ENCODE data around the gene TMTC4.

The TMTC4 gene

DNA sequence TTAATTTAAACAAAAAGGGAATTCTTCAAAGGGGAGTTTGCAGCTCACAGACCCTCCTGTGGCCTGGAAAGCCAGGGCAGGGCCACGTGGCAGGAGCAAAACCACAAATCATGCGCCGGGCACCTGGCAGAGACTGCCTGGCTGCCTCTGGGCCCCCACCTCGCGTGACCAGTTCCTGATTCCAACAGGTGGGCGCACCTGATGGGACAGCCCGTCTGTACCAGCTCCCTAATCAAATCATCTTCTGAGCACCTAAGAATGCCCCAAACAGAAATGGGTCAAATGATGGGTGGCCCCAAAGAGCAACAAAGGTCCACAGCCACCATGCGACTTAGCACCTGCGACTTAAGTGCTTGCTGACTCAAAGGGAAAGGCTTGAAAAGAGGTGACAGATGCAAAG lies 9.2 kb downstream of the TMTC4 start:
- DNase-seq: no peak

DNA sequence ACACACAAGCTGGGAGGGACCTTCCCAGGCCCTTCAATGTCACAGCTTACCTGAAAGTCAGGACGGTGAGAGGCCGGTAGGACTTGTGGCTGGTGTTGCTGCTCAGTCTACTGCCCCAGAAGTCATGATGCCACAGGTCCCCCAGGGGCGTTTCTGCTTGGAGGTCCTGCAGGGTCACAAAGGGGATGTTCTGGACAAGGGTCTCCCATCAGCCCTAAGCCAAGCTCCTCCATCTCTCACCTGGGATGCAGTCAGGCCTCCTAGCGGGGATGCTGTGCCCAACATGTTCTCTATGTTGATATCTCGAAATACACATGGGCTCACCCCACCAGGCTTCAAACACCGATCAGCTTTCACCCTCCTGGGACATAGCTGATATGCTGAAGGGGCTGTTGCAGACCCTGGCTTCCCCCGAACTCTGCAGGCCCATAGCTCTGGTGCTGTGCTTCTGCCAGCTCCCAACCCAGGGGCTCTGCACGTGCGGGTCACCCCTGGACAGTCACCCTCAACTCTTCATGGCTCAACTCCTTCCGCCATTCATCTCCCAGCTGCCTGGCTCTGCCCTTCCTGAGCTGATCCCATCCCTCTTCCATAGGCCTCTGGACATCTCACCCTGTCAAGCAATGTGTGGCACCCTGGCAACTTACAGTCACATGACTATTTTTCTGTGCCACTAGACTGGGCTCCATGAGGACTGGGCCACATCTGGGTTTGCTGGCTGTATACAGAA lies 10.3 kb downstream of the TMTC4 start:
- no peak for DNase-seq

DNA sequence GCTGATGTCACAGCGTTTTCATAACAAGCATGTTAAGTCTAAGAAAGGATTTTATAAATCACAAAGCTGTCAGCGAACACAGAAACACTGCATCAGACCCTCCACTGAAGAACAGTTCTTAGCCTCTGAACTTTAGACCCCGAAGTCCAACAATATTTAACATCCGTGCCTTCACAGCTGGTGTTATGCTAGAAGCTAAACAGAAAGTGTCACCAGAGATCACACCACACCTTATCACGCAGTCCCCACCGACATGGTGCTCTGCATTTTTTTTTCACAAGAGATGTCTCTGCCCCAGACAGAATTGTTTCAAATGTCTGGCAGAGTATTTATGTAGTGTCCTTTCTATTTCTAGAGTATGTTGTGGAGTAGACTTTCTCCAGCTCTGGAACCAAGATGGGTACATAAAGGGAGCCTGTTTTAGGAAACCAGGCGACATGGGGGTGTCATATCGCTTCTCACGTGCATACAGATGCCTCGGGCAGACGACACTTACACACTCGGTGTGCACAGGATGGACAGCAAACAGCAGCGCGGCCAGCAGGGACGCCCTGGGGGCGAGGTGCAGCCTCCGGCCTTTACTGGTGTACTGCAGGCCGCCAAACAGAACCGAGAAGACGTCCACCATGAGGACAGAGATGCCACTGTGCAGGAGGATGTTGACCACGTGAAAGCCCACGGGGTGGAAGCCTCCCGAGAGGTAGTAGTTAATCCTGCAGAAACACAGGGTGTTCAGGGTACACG lies 12.0 kb downstream of the TMTC4 start:
- DNase-seq: no peak

DNA sequence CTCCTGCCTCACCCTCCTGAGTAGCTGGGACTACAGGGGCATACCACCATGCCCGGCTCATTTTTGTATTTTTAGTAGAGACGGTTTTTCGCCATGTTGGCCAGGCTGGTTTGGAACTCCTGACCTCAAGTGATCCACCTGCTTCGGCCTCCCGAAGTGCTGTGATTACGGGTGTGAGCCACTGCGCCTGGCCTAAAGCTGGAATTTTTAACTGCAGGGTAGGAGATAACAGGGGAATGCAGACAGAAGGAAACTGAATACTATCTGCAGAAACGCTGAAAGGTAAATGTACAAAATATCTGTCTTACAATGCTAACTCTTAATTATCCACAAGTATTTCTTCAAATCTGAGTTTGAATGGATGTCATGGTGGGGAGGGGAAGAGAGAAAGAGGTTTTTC lies 13.8 kb downstream of the TMTC4 start:
- DNase-seq: no peak

DNA sequence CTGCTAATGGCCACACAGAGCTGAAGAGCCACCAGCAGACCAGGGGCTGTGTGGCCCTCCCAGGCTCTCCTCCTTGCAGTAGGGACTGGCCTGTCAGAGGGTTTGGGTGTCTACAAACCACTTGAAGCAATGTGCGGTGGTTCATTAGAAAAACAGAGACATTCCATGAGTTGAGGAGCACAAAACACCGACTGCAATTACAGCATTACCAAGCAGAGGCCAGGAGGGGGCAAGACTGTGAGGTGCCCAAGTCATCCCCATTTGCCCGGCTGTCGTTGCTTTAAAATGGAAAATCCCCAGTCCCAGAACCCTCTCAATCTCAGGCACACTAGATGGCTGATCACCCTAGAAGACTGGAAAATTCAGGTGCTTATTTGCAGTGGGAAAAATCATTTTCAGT lies 15.0 kb downstream of the TMTC4 start:
- no peak for DNase-seq

DNA sequence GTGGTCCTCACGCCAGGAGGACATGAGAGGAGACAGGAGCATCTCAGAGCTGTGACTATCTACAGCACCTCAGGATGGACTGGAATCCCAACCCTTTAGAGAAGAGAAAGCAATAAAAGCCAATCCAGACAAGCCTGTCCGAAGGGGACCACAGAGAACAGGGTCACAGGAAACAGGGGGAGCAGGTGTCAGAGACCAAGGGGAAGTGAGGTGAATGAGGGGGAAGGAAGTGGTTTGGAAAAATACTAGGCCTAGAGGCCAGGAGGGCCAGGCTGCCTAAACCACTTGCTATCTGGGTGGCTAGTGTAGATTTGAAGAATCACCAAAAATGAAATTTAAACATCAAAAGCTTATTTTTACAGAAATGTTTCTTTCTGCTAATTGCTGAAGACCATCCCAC lies 16.2 kb downstream of the TMTC4 start:
- no peak for DNase-seq

DNA sequence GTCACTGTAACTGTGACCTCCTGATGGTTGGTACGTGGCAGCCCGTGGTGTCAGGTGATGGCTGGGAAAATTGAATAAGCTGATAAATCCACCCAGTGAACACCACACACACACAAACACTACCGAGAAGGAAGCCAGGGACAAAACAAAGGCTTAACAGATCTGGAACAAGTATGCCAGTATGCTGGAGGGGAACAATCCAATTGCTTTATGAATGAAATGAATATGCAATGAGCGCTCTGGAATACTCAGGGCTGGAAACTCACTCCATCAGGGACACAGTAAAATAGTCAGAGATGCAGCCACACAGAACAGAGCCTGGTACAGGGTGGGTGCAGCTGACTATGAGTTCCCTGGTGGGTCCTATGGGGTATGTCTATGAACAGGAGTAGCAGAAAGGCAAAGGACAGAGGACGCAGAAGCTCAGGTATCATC lies 16.7 kb downstream of the TMTC4 start:
- DNase-seq: no peak

DNA sequence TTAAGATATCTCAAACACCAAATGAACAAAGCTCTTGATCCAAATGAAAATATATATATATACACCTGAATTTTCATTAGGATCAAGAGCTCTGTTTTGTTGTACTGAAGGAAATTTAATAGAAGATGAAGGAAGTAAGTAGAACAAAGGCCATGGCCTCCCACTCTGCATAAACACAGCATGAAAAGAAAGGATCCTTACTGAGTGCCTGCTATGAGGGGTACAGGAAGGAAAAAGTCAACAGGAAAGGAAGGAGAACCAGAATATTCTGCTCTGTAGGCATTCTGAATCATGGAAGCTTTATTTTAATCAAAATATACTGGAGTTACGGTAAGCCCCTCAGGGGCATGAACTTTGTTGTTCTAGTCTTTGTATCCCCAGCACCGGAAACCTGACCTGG lies 22.1 kb downstream of the TMTC4 start:
- no peak for DNase-seq

DNA sequence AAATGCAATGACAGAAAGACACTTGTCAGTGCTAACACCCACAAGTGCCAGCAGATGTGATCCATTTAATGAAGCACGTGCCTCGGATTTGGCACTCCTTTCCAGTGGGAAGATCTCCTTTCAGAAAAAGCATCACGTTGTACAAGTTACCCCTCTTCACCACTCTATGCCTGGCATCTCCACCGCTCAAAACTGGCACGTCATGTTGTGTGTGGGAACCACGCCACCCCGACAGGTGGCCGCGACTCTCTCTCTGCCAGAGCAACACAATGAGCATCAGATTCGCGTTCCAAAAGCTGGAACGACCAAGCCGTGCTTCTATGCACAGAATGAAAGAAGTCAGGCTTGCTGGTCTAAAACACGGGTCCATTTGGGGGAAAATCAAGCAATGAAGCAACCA lies 24.3 kb downstream of the TMTC4 start:
- no peak for DNase-seq

DNA sequence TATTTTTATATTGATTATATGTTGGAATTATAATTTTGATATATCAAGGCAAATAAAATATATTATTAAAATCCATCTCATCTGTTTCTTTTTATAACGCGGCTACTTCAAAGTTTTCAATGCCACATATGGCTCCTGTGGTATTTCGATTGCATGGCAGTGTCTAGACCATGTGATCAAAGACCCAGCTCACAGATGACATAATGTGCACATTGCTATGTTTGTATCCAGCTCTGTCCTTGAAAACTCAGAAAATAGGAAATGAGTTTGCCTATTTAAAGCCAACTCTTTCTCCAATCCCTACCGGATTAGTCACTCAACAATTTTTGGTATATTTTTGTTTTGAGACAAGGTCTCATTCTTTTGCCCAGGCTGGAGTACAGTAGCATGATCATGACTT lies 26.2 kb downstream of the TMTC4 start:
- no peak for DNase-seq

DNA sequence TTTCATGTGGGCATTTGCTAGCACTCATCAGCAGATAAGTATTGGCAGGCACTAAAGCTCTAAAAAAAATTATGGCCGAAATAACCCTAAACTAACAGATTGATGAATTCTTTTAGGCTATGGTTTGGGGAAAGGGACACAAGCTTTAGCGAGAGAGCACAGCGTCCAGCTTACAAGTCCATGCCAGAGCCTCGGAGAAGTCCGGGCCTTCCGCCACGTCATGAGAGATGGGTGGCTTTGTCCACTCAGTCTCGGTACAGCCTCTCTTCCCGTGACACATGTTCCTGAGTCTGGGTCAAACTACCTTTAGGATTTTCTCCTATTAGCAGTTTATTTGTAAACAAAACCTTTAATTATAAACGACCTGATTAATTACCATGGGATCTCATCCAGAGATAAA lies 27.7 kb downstream of the TMTC4 start:
- no peak for DNase-seq

DNA sequence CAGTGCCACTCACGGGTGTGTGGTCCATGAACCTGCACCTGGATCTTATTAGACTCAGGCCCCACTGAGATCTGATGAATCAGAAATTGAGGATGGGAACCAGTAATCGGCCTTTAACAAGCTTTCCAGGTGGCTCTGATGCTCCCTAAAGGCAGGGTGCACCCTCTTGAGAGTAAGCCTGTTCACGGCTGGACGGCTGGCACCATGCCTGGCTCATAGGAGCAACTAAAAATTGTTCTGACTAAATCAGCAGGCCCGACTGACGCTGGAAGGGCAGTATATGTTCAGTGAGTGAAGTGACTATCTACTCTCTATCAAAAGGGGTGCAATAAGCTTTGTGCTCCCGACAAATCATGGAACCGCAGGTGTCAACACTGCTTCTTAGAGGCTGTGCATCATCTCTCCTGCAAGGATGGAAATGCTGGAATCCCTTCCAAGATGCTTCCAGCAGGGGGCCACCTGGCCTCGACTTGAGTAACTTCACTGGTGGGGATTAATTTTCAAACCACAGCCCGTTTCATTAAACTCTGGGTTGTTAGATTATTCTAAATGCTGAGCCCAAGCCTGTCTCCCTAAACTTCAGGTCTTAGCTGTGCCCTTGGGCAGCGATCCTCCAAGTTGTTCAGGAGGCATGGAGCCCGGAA lies 28.4 kb downstream of the TMTC4 start:
- peak; percentile 49 for DNase-seq

DNA sequence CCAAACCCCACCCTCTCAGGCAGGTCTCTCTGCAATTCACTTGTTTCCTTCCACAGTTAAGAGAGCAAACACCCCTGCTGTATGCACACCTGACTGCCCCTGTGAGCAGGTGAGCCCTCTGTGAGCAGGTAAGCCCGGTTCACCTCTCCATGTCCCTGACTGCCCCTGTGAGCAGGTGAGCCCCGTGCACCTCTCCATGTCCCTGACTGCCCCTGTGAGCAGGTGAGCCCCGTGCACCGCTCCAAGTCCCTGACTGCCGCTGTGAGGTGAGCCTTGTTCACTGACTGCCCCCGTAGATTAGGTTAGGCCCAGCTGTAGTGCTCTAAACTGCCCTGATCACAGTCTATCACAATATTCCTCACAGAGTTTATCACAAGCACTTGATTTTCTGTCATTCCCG lies 29.2 kb downstream of the TMTC4 start:
- DNase-seq: peak; percentile 98

DNA sequence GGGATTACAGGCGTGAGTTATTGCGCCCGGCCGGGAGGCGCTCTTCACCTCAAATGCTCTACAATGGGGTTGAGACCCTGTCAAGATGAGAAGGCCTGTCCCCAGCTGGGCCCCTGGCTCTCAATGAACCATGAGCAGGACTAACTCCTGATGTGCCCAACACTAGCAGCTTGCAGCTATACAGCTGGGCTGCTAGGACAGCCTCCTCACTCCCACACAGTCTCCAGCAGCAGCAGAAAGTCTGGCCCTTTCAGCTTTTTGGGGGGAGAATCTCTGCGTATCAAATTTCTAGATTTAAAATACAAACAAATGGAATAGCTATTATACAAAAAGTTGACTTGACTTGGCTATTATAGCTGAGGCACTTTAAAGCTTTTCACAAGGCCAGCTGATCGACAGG lies 30.2 kb downstream of the TMTC4 start:
- no peak for DNase-seq

DNA sequence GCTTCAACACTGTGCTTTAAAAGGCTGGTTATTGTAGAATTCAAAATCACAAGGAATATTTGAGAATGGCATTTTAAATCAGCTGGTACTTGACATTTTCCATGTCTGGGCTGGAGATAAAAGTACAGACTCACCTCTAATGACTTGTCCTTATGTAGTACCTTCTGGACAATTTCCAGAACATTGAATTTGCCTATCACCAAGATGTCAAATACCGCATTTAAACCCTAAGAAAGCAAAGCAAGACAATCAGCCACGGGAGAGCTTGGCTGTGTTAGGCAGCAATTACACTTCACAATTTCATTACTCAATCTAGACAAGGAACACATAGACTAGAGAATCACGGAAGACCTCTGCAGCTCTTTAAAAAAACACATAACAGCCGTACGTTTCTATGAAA lies 36.8 kb downstream of the TMTC4 start:
- DNase-seq: no peak

DNA sequence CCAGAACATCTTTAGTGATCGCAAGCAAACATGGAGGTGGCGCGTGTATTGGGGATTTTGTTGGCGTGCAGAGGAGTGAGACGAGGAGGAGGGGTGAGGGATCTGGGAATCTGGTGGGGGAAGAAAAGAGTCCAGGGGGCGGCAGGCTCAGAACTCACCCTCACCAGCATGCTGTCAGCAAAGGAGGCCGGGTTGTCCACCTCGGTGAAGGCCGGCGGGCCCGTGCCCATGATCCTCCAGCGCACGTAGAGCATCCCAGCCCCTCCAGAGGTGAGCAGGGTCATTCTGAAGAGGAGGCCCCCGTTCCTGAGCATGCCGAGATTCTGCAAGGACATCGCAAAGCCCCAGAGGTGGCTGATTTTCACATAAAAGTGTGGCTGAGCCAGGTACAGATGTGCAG lies 37.2 kb downstream of the TMTC4 start:
- no peak for DNase-seq

DNA sequence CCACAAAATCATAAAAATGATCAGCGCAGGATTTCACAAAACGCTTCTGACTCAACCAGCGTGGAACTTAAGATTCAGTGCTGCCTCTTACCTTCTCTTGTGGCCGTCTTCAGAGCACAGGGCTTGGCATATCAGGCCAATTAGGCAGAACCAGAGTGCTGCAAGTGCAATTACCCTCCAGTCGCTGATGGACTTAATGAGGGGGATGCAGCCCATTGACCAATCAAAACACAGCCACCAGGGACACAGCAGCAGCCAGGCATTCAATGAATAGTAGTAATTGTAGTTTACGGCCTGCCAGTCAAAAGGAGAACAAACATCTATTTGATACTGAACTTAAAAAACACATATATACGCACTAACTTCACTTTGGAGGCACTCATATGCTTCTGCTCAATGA lies 38.2 kb downstream of the TMTC4 start:
- peak; percentile 48 for DNase-seq

DNA sequence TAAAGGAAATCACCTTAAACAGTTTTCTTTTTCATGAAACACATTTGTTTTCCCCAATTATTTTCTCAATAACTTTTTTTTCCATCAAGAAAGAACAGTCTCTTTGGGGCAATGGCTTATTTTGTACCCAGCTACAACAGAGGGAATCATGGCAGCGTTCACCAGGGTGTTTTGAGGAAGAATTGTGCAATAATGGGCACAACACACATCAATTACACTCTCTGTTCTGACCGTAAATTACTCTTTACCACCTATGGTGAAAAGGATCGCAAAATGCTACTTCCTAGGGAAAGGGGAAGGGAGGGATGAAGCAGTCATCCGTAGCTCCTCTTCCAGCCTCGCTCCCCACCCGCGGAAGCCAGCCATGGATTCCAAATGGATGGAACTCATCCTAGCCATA lies 38.6 kb downstream of the TMTC4 start:
- DNase-seq: no peak

DNA sequence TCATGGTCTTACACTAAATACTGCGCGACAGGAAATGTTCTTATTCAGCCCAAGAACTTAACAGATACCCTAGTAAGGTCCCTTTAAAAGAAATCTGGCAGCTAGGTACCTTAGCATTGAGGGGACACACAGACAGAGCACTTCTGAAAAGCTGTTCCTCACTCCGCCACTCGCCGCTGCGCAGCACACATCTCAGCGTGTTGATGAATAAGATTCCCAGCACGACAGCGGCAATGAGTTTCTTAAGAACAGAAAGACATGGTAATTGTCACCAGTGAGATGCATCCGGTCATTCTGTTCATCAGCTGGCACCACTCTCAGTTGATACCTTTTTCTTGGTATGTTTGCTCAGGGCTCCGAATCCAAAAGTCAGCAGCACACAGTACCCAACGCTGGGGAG lies 39.9 kb downstream of the TMTC4 start:
- no peak for DNase-seq

DNA sequence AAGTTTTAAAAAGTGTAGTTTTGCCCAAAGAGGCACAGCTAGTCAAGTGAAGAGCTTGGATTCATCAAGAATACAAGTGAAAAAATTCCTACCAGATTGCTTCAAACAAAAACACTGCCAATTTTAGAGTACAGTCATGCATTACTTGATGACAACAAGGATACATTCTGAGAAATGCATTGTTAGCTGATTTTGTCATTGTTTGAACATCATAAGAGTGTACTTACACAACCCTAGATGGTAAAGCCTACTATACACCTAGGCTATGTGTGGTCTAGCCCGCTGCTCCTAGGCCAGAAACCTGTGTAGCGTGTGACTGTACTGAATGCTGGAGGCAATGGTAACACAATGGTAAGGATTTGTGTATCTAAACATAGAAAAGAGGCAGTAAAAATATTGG lies 41.1 kb downstream of the TMTC4 start:
- DNase-seq: no peak

DNA sequence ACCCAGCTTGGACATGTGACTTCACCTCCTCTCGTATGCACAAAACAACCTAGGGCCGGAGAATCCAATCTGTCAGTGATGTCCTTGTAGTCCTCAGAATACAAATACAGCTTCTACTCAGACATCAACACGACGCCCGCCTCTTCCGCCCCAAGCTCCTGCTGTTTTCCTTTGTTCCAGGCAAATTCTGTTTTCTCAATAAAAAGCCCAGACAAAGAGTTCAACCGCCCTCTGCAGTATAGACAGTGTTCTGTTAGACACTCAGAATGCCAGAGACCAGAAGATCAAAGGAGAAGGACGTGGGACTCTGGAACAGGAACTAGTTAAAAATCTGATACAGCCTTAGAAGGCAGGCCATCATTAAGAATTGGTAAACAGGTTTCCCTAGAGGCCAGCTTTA lies 44.0 kb downstream of the TMTC4 start:
- no peak for DNase-seq

DNA sequence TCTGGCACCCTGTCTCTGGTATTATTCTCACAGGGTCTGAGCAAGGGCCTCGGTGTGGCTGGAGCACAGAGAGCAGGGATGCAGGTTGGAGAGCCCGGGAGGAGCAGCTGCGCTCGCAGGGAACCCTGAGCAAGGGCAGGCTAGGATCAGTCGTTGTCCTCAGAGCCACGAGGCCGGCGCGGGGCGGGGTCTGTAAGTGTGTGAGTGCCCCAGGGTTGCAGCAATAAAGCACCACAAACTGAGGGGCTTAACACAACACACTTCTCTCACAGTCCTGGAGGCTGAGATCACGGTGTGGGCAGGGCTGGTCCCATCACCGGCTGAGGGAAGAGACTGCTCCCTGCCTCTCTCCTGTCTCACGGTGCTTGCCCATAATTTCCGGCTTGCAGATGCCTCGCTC lies 47.5 kb downstream of the TMTC4 start:
- DNase-seq: no peak

DNA sequence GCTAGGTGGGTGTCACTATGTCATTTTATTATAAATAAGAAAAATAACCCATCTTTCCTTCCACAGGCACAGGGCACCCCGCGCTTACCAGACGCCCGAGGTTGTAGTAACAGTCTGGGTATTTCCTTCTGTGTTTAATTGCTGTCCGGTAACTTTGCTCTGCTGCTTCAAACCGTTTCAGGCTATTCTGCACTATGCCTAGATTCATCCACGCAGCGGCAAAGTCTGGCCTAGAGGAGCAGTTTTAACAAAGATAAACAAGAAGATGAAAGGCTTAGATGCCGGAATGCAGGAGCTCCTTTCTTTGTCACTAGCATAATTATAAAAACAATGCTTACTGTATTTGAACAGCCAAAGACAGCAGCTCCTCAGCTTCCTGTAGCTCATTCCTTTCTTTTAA lies 49.1 kb downstream of the TMTC4 start:
- DNase-seq: no peak

DNA sequence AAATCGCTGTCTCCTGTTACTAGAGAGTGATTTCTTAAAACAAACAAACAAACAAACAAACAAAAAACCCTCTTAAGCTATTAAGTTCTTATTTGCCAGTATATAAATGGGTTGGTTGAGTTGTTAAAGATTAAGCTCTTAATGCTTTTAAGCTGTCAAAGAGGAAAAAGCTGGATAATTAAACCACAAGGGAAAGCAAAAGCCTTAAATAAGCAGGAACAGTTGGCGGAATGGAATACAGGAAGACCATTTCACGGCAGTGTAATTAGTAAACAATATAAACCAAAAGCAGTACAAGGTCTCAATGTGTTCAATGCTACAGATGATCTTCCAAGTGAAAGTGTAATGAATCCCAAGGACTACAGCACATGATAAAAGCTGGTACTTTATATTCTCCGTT lies 53.8 kb downstream of the TMTC4 start:
- DNase-seq: no peak
